ENCODE measurements around the gene MESD. TPM values are rescaled to one million over a fixed set of nuclear protein-coding genes. Genes with fewer than 3 reads are reported as not detected.

The MESD gene
- total RNA-seq, 1 experiment from 2014 or later: 23.1 TPM

DNA sequence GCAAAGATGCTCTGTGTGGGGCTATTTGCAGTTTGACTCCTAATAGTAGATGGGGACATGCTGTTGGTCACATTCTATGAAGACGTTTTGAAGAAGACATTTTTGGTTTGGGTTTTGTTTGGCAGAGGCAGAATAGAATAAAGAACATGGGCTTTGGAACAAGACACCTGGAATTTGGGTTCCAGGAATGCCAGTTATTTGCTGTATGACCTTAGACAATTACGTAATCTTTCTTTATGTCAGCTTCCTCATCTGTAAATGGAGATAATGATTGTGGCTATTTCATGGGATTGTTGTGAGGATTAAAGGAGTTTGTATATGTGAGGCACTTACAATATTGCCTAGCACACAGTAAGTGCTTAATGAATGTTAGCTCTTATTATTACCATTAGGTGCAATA, 91.6 kb downstream of the MESD start:
- no peak for DNase-seq (ENCODE audit: low read depth in 1 of 2, low spot score in 2 of 2)
- Histone ChIP-seq H3K27me3 (replicated peaks) (no peaks in the 10 kb centered on the region), H3K9me3 (replicated peaks) (no peaks in the 10 kb centered on the region), H3K4me3 (no peak overlapping the region), H3K36me3 (no peaks in the 10 kb centered on the region), H3K4me1 (replicated peaks) (no peaks in the 10 kb centered on the region), H3K27ac (no peak overlapping the region)

Other genes with a start within 250 kb of the MESD start
- gene CEMIP, start 210.4 kb downstream of the MESD start, total RNA-seq (2014; rRNA removed; shearing (Covaris generic)): 0.03 TPM in 1 of 2 replicates, not detected in the other
- gene TLNRD1, start 11.1 kb upstream of the MESD start, total RNA-seq (2014; rRNA removed; shearing (Covaris generic)): 40.3 and 42.3 TPM in 2 replicates
- not detected in 2 replicates for gene CFAP161, start 144.5 kb upstream of the MESD start, total RNA-seq (2014; rRNA removed; shearing (Covaris generic))
- not detected in 2 replicates for gene IL16, start 207.1 kb upstream of the MESD start, total RNA-seq (2014; rRNA removed; shearing (Covaris generic))

All from SJSA1 (cell line).